HL-60/S4 treated with phorbol 12-myristate 13-acetate at 8.2 ng/mL for 4 days and 3 days (cell line): ENCODE results near the gene SELENOP.
"Not testable (repeated sequence)": the region's sequence is repeated elsewhere in the genome, so short reads cannot be mapped to it uniquely, and the experiment has no call there.

Source experiments
- in situ Hi-C: fragments of 300-500 bp; cut with MboI; formaldehyde crosslinking; loops from 2 replicates; pipeline ENCODE4 v1.15.0; 2022; ENCODE audit warnings: low sequenced_read_pairs

The SELENOP gene, protein sequence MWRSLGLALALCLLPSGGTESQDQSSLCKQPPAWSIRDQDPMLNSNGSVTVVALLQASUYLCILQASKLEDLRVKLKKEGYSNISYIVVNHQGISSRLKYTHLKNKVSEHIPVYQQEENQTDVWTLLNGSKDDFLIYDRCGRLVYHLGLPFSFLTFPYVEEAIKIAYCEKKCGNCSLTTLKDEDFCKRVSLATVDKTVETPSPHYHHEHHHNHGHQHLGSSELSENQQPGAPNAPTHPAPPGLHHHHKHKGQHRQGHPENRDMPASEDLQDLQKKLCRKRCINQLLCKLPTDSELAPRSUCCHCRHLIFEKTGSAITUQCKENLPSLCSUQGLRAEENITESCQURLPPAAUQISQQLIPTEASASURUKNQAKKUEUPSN

DNA sequence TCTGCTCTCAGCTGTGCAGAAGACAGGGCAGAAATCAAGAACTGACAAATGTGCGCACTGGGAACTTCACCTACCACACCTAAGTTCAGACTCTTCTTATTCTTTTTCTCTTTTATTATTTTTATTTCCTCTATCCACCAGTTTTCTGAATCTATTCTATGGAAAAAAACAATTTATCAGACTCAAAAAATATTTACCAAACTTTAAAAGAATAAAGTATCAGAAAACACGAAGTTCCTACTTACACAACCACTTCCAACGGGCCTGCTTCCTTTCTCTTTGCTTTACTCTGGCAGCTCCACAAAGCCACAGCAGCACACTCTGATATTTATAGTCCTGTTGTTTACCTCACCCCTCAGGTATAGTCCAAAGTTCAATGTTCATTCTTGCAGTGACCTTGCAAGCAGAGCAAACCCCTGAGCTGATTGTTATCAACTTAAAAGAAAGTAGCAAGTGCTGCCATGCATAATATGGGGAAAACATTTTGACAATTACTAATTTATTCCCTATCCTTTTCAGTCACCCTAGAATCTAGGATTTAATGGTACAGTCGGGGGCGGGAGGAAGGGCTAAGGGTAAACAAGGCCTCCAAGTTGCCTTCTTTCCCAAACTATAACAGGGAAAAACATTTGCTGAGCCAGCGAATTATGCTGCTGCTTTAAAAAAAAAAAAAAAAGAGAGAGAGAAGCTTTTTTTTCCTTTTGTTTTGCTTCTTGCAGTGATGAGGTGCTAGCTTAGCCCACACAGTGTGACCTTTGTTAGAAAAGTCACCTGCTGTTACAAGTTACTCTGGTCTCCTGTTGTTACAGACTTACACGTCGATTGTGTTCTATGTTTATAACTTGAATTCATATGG, at the start of gene SELENOP:
TSS of gene SELENOP (minus strand) at position 302 of the 856 bp plus-strand sequence. CDS start 3,539 bp downstream, outside the sequence.
- in situ Hi-C loops = no loop called here

DNA sequence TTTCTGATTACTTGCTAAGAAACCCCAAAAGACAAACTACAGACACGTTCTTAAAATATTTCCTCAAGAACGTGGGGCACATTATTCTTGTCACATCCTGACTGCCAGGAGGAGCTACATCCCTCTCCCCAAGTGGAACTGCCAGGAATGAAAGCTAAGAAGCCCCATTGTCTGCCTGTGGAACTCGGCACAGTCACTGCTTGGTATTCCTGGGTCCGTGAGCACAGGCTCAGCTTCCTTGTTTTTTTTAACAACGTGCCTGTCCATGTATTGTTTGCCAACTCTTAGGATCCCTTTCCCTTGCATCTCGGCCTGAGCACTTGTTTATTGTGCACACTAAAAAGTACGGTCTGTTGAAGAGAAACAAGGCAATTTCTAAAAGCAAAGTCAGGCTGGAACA, 47.0 kb upstream of the SELENOP start:
- in situ Hi-C loops = no loop called here

DNA sequence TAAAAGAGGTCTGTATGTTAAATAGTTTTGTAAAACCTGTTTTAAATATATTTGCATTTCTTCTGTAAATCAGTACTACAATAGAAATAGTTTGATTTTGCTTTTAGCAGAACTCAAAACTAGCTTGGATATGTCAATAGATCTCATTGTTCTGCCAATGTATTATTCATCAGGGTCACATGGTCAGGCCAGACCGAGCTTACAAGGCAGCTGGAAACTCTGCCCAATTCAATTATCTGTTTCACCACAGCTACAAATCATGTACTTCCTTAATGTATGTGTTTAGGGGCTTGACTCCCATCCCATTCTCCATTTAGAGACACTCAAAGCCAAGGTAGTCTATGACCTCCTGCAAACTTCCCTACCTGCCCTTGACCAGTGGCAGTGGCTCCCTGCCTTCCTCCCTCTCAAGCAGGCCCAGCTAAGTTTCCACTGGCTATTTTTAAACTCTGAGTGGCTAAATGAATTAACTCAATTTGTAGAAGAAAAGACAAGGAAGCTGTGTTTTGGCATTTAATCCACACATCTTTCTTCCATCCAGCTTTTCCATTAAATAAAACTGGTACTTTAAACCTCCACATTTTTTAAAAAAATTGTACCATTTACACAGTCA, 46.4 kb upstream of the SELENOP start:
- in situ Hi-C loops = no loop called here

DNA sequence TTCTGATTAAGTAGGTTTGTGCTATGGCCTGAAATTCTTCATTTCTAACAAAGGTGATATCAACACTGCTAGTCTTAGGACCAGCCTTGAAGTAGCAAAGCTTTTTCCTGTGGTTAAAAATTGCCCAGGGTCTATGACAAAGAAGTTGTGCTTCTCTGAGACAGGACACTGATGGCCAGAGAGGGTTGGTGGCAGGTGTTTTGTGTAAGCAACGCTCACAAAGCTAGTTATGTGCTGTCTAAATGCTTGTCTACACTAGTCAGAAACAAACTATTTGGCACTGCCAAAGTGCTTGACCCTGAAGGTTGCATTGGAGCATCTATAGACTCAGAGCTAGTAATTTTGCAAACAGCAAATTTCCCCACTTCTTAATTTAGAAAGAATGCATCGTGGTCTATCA, 44.1 kb upstream of the SELENOP start:
- in situ Hi-C loops = no loop called here

DNA sequence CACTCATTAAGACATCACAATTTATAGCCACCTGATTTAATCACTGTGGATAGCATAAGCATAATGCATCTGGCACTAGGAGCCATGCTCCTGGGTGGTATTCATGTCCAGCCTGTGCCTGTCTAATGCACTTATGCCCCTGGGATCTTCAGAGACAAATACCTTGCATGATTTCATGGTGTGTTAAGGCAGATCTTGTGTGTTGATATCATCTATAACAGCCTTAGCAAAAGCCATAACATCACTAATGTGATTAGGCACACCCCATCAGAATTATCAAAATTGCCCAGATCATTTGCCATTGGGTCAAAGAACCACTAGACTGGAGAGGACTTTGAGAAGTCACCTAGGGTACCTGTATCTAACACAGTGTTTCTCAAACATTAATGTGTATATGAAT, 43.7 kb upstream of the SELENOP start:
- in situ Hi-C loops = no loop called here

DNA sequence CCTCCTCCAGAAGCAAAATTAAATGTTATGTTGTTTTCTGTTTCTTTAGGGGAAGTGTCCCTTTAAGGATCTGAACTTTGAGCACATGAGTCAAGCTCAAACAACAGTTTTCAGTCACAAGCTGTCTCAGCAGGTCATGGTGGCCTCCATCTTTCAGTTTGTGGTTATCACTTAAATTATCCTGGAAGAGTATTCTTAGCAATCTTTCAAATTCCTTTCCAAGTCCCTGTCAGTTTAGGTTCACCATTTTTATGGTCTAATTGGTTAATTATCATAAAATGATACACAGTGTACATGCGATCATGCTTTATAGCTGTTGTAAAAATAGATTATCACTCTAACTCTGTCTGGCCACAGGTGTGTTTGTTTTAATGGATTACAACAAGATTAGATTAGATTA, 43.1 kb upstream of the SELENOP start:
- in situ Hi-C loops = no loop called here

DNA sequence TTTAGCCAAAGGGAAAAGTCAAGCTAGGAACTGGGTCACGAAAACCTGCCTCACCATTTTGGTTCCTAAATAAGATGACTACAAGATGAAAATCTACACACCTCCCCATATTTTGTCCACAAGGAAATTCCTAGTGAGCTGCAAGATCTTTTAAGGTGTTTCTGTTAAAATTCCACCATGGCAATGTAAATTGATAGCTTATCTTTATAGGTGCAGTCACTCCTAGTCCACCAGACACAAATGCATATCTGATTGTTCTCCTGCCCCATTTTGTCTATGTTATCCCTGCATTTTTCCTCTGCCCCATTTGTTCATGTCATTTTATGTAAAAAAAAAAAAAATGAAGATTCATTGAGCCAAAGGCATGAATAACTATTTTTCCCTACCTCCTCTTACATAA, 41.1 kb upstream of the SELENOP start:
- in situ Hi-C loops = no loop called here

DNA sequence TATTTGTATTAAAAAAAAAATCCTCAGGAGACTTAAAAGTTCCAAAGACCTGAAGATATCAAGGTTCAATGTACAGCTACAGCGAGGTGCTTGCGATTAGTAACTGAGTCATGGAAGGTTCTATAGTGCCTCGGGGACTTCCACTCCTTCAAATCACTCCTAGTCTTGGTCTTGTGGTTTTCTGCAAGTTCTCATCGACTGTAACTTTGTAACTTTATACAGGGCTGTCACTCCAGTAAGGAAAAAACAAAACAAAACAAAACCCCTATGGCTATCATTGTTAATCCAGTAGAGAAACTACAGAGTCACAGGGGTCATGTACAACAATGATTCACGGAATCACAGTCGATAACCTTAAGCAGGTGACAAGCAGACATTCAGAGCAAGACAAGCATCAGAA, 39.8 kb upstream of the SELENOP start:
- in situ Hi-C loops = no loop called here

DNA sequence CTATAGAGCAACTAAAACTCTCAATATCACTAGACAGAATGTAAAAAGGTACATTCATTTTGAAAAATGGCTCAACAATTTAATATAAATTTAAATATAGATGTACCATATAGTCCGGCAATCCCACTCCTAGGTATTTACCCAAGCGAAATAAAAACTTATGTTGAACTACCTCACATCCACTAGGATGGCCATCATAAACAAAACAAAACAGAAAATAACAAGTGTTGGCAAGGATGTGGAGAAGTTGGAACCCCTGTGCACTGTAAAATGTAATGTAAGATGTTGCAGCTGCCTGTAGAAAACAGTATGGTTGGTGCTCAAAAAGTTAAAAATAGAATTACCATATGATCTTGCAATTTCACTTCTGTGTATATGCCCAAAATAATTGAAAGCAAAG, 36.9 kb upstream of the SELENOP start:
- in situ Hi-C loops = no loop called here

DNA sequence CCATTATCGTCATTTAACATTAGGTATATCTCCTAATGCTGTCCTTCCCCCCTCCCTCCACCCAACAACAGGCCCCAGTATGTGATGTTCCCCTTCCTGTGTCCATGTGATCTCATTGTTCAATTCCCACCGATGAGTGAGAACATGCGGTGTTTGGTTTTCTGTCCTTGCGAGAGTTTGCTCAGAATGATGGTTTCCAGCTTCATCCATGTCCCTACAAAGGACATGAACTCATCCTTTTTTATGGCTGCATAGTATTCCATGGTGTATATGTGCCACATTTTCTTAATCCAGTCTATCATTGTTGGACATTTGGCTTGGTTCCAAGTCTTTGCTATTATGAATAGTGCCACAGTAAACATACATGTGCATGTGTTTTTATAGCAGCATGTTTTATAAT, 32.7 kb upstream of the SELENOP start:
- in situ Hi-C loops = not testable (repeated sequence)

DNA sequence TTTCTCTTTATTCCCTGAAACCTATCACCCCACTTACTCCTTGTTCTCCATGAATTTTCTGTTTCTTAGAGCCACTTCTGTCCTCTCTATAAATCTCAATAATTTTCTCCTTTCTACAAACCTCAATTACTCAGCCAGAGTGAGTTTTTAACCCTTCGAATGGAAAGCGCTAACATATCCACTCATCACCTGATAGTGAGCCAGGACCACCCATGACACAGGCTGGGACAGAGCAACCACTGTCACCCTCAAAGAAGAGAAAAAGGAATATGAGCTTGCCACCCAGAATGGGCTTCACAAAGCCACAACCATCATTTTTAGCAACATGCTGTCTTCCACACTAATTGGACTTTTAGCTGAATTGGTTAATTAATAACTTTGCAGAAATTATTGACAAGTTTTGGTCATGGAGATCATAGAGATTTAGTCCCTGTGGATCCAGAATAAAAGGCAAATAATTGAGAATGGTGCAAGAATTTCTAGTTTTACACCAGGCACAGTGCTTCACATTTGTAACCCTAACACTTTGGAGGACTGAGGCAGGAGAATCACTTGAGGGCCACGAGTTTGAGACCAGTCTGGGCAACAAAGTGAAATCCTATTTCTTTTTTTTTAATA, 32.1 kb upstream of the SELENOP start:
- in situ Hi-C loops = no loop called here

DNA sequence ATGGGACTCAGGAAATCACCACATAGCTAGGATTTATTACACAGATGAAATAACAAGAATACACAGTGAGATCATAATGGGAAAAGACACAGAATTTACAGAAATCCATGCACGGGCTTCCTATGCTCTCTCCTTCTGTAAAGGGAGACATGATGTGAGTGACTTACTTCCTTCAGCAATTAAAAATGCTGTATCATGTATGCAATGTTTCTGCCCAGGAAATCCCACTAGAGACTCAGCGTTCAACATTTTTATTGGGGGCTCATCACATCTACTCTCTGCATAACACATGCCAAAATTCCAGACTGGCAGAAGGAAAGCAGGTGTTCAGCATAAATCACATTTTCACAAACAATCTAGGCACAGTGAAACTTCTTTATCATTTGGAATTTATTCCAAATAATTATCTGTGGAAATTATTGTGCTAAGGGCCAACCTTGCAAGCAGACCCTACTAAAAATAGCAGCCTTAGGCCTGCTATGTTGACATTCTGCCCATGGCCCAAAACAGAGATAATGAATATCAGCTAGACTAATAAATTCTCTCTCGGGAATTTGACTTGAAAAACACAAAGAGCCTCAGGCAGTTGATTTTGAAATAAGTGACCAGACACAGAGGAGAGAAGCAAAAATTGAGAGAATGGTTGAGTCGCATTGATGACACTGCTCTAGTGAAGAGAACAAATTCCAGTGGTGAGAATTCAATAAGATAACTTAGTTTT, 31.4 kb upstream of the SELENOP start:
- in situ Hi-C loops = no loop called here

DNA sequence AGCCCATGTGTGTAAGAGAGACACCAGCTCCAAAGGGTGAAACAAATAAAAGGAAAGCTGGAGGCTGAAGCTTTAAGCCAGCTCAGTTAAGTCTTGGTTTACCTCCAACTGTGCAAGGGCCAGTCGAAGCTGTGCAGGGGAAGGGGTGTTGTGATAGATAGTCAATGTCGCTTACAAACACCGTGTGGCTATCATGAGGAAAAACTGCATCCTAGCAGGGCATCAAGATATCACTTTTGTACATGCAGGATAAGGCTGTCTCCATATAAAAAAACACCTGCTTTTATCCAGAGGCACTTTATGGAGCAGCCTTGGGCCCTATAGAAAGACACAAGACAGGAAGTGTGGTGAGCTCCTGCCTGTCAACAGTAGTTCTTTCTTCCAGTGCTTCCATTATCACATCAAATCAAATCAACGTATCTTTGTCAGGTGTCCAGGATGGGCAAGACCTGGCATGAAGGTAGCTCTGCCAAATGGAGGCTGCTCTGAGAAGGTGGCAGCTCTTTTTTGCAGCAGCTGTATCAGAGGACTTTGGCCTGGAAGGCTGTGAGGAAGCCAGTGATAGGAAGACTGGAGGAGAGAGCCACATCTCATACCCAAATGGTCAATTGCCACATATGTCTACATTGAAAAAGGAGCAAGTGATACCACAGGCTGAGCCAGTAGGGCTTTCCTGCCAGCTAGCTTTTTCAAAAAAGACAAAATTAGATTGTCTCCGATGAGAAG, 29.3 kb upstream of the SELENOP start:
- in situ Hi-C loops = no loop called here

DNA sequence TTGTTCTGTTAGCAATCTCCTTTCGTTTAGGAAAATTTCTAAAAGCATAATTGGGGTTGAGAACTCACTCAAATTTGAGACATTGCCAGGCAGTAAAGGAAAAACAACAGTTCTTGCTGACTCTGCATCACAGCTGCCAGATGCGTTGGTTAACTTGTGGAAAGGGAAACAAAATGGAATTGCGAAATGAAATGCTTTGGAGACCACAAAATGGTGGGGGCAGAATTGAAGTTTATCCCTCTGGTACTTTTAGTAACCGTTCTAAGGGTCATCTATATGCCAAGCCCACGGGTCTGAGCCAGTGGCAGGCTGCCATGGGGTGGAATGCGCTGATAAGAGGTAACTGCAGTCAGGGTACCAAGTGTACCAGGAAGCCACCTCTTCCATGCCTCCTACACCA, 28.6 kb upstream of the SELENOP start:
- in situ Hi-C loops = no loop called here

DNA sequence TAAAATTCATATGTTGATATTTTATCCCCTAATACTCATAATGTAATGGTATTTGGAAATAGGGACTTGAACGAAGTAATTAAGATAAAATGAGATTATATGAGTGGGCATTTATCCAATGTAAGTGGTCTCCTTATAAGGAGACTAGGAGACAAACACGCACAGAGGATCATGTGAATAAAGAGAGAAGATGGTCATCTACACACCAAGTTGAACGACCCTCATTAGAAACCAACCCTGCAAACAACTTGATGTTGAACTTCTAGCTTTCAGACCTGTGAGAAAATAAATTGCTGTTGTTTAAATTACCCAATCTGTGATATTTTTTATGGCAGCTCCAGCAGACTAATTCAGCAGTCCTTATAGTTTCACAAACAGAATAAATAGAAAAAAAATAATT, 27.5 kb upstream of the SELENOP start:
- in situ Hi-C loops = no loop called here

DNA sequence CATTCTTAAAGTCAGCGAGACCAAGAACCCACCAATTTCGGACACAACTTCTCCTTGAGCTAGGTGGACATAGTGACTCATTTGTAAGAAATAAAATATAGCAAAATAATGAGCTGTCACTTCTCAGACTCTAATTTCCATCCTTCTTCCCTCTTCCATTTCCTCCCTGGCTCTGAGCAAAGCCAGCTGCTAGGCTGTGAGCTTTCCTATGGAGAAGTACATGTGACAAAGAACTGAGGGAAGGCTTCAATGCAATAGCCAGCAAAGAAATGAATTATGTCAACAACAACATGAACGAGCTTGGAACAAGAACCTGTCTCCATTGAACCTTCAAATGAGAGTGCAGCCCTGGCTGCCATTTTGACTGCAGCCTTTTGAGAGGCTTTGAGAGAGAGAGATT, 25.9 kb upstream of the SELENOP start:
- in situ Hi-C loops = no loop called here

DNA sequence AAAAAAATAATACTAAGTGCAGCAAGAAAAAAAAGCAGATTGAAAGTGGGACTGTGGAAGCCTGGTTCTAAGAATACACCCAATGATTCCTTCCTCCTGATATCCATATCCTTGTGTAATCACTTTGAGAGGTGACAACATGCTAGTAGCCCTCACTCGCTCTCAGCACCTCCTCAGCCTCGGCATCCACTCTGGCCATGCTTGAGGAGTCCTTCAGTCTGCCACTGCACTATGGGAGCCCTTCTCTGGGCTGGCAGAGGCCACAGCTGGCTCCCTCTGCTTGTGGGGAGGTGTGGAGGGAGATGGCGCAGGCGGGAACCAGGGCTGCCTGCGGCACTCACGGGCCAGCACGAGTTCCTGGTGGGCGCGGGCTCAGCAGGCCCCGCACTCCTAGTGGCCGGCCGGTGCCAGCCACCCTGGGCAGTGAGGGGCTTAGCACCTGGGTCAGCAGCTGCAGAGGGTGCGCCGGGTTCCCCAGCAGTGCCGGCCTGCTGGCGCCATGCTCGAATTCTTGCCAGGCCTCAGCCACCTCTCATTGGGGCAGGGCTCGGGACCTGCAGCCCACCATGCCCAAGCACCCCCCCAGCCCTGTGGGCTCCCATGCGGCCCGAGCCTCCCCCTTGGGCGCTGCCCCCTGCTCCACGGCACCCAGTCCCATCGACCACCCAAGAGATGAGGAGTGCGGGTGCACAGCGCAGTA, 24.5 kb upstream of the SELENOP start:
- in situ Hi-C loops = no loop called here

DNA sequence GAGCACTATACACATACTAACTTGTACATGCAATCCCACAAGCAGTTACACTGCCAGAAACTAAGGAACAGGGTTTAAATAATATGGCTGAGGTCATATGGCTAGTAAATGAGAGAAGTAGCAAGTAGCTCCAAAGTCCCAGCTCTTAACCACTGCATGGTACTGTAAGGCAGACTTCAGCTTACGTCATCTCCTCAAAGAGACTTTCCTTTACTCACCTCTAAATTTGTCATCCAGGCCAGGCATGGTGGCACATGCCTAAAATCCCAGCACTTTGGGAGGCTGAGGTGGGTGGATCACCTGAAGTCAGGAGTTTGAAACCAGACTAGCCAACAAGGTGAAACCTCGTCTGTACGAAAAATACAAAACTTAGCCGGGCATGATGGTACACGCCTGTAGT, 20.4 kb upstream of the SELENOP start:
- in situ Hi-C loops = no loop called here

DNA sequence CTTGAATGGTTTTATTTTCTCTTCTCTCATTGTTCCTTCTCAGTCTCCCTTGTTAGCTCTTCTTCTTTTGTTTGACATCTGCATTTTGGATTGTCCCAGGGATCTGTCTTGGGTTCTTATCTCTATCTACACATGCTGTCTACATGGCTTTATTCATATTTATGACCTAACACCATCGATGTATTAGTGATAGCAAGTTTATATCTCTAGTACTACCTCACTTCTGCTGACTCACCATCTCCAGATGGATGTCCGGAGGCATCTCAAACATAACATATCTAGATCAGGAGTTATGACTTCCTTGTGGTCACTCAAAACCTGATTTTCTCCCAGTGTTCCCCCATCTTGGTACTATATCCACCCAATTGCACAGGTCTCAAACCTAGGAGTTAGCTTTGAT, 19.2 kb upstream of the SELENOP start:
- in situ Hi-C loops = no loop called here
